Osteocyte (in vitro differentiated cells): ENCODE data around the gene NKAIN4. TPM values are rescaled to one million over a fixed set of nuclear protein-coding genes. Genes with fewer than 3 reads are reported as not detected.
A peak's percentile ranks its signal among the peaks of the same experiment; 100 is the strongest.

Experiments
- DNase-seq: peaks from one replicate; pipeline ENCODE4 v3.0.0; 2021; ENCODE audit warnings: mixed read lengths; ENCODE audit not compliant: unreplicated experiment; ENCODE audit errors: extremely low spot score
- H3K27ac Mint-ChIP-seq: one replicate; pipeline ENCODE4 v1.8.0; 2021; ENCODE audit warnings: mild to moderate bottlenecking, mixed read lengths; ENCODE audit not compliant: unreplicated experiment
- H3K27me3 Mint-ChIP-seq: one replicate; pipeline ENCODE4 v1.8.0; 2021; ENCODE audit warnings: mixed read lengths; ENCODE audit not compliant: unreplicated experiment
- H3K36me3 Mint-ChIP-seq: one replicate; pipeline ENCODE4 v1.8.0; 2021; ENCODE audit warnings: mixed read lengths; ENCODE audit not compliant: unreplicated experiment
- H3K4me1 Mint-ChIP-seq: one replicate; pipeline ENCODE4 v1.8.0; 2021; ENCODE audit warnings: mixed read lengths; ENCODE audit not compliant: unreplicated experiment
- H3K4me3 Mint-ChIP-seq: one replicate; pipeline ENCODE4 v1.8.0; 2021; ENCODE audit warnings: mild to moderate bottlenecking, moderate library complexity, mixed read lengths; ENCODE audit not compliant: unreplicated experiment
- H3K9me3 Mint-ChIP-seq: one replicate; pipeline ENCODE4 v1.8.0; 2021; ENCODE audit warnings: mixed read lengths; ENCODE audit not compliant: unreplicated experiment
- CTCF ChIP-seq: fragments of 200-600 bp; sonication (generic); IDR thresholded peaks from 2 replicates; pipeline ENCODE4 v1.5.0; 2021; ENCODE audit warnings: antibody characterized with exemption, mild to moderate bottlenecking, moderate library complexity
- long read RNA-seq: library from polyadenylated mRNA; unstranded; transcript quantifications from one replicate; pipeline ENCODE4 v2.0.0, GENCODE V29; 2021
- total RNA-seq: library from RNA; stranded (reverse); gene quantifications from 2 replicates; pipeline ENCODE4 v1.2.1, GENCODE V29; 2021

NKAIN4 gene
- 0.62 TPM in 1 of 2 replicates, not detected in the other for total RNA-seq
- long read RNA-seq, partial matches to known transcripts: 0 of 1 reads
- long read RNA-seq, other reads (novel, unspliced or antisense): 1 of 1 reads

- no peak for TF ChIP-seq CTCF
- peaks cover 47% of the 10 kb centered on the region for H3K27me3 Mint-ChIP-seq
- no peaks in the 10 kb centered on the region for H3K36me3 Mint-ChIP-seq
- peaks cover 13% of the 10 kb centered on the region for H3K4me1 Mint-ChIP-seq
- no peak within 1 kb of the TSS for H3K27ac Mint-ChIP-seq
- peak within 1 kb of the TSS; percentile 55 for H3K4me3 Mint-ChIP-seq
- DNase-seq: no peak
- H3K9me3 Mint-ChIP-seq: no peaks in the 10 kb centered on the region
Observed at GRCh38 chr20:63254232-63254605, at the start of gene NKAIN4. TSS of gene NKAIN4 (minus strand) at chr20:63254463. CDS start at chr20:63254450, 13 bp downstream.

GRCh38 chr20:63303095-63303666, 48.9 kb upstream of the NKAIN4 start:
- TF ChIP-seq CTCF: no peak
- Mint-ChIP-seq H3K4me3 (no peak overlapping the region), H3K9me3 (peaks cover 7% of the 10 kb centered on the region), H3K27ac (no peak overlapping the region), H3K27me3 (peaks cover 28% of the 10 kb centered on the region), H3K36me3 (no peaks in the 10 kb centered on the region), H3K4me1 (no peaks in the 10 kb centered on the region)
- DNase-seq: no peak

- DNase-seq: no peak
- H3K4me1 Mint-ChIP-seq: no peaks in the 10 kb centered on the region
Observed at GRCh38 chr20:63301671-63302070, 47.4 kb upstream of the NKAIN4 start.

GRCh38 chr20:63298731-63299312, 44.6 kb upstream of the NKAIN4 start:
- H3K4me3 Mint-ChIP-seq: no peak overlapping the region
- H3K27ac Mint-ChIP-seq: no peak overlapping the region
- no peaks in the 10 kb centered on the region for H3K36me3 Mint-ChIP-seq
- TF ChIP-seq CTCF: no peak
- H3K27me3 Mint-ChIP-seq: peaks cover 28% of the 10 kb centered on the region
- H3K9me3 Mint-ChIP-seq: peaks cover 7% of the 10 kb centered on the region
- H3K4me1 Mint-ChIP-seq: no peaks in the 10 kb centered on the region
- no peak for DNase-seq

More at GRCh38 chr20:63301671-63302070, 47.4 kb upstream of the NKAIN4 start:
- Mint-ChIP-seq H3K27me3 (peaks cover 28% of the 10 kb centered on the region), H3K9me3 (peaks cover 7% of the 10 kb centered on the region), H3K27ac (no peak overlapping the region), H3K36me3 (no peaks in the 10 kb centered on the region), H3K4me3 (no peak overlapping the region)
- TF ChIP-seq CTCF: no peak

- DNase-seq: no peak
- no peak for TF ChIP-seq CTCF
- Mint-ChIP-seq H3K36me3 (no peaks in the 10 kb centered on the region), H3K27me3 (peaks cover 28% of the 10 kb centered on the region), H3K27ac (no peak overlapping the region), H3K9me3 (peaks cover 7% of the 10 kb centered on the region), H3K4me3 (no peak overlapping the region), H3K4me1 (no peaks in the 10 kb centered on the region)
Observed at GRCh38 chr20:63297796-63298572, 43.7 kb upstream of the NKAIN4 start.
